ENCODE measurements around the gene ABCA3.

ABCA3 gene

DNA sequence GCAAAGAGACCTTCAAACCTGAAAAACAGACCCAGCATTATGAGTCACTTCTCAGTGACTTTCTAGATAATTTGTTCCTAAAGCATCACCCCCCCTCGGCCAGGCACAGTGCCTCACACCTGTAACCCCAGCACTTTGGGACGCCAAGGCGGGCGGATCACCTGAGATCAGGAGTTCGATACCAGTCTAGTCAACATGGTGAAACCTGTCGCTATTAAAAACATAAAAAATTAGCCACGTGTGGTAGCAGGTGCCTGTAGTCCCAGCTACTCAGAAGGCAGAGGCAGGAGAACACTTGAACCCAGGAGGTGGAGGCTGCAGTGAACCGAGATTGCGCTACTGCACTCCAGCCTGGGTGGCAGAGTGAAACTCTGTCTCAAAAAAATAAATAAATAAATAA is 48.3 kb downstream of the ABCA3 start:
- Histone ChIP-seq H3K9me3 (ENCODE audit: control insufficient read depth, low read length) (no peaks in the 10 kb centered on the region), H3K36me3 (ENCODE audit: control insufficient read depth, insufficient read depth, low read length) (no peaks in the 10 kb centered on the region), H3K4me3 (ENCODE audit: insufficient read depth, low read depth, low read length) (no peak overlapping the region), H3K4me1 (ENCODE audit: control insufficient read depth, insufficient read depth, low read length) (no peaks in the 10 kb centered on the region), H3K27me3 (ENCODE audit: control insufficient read depth, insufficient read depth, low read length, poor library complexity, severe bottlenecking) (no peaks in the 10 kb centered on the region), H3K27ac (ENCODE audit: insufficient read depth, low read depth, low read length, poor library complexity, severe bottlenecking) (no peak overlapping the region)
- WGBS, 2 experiments, result 92 to 94% methylated on average over 9 of the region's 9 CpGs

DNA sequence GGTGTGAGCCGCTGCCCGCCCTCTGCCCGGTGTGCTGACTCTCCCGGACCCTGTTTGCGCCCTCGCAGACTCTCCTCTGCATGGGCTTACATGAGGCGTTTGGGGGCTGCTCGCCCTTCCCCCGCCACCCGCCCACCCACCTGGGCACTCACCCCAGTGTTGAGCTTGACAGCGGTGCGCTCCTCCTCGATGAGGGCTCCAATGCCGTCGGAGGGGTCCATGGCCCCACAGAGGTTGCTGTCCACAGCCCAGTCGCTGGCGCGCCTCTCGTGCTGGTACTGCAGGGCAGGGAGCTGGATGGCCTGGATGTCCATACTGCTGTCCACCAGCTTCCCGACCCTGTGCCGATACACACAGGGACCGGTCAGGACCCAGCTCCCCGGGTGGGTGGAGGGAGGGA is 51.2 kb downstream of the ABCA3 start:
- WGBS, 2 experiments, result 93% methylated on average over 23 of the region's 23 CpGs
- no peaks in the 10 kb centered on the region for H3K9me3 ChIP-seq (ENCODE audit: control insufficient read depth, low read length)
- no peaks in the 10 kb centered on the region for H3K4me1 ChIP-seq (ENCODE audit: control insufficient read depth, insufficient read depth, low read length)
- H3K27me3 ChIP-seq (ENCODE audit: control insufficient read depth, insufficient read depth, low read length, poor library complexity, severe bottlenecking), result no peaks in the 10 kb centered on the region
- no peak overlapping the region for H3K27ac ChIP-seq (ENCODE audit: insufficient read depth, low read depth, low read length, poor library complexity, severe bottlenecking)
- no peaks in the 10 kb centered on the region for H3K36me3 ChIP-seq (ENCODE audit: control insufficient read depth, insufficient read depth, low read length)
- no peak overlapping the region for H3K4me3 ChIP-seq (ENCODE audit: insufficient read depth, low read depth, low read length)

DNA sequence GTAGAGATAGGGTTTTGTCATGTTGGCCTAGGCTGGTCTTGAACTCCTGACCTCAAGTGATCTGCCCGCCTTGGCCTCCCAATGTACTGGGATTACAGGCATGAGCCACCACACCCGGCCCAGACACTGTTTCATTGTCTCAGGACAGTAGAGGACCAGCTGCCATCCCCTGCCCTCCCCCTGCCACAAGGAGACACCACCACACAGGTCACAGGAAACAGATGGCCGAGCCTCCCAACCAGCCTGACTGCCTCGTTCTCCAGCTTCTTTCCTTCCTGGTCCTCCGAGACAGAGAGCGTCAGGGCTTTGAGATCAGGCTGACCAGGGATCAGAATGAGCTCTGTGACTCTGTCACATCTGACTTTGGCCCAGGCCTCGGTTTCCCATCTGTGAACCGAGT is 51.8 kb downstream of the ABCA3 start:
- H3K4me1 ChIP-seq (ENCODE audit: control insufficient read depth, insufficient read depth, low read length), result no peaks in the 10 kb centered on the region
- no peaks in the 10 kb centered on the region for H3K27me3 ChIP-seq (ENCODE audit: control insufficient read depth, insufficient read depth, low read length, poor library complexity, severe bottlenecking)
- H3K9me3 ChIP-seq (ENCODE audit: control insufficient read depth, low read length), result no peaks in the 10 kb centered on the region
- H3K36me3 ChIP-seq (ENCODE audit: control insufficient read depth, insufficient read depth, low read length), result no peaks in the 10 kb centered on the region
- no peak overlapping the region for H3K27ac ChIP-seq (ENCODE audit: insufficient read depth, low read depth, low read length, poor library complexity, severe bottlenecking)
- 92 to 93% methylated on average over 8 of the region's 8 CpGs for WGBS, 2 experiments
- H3K4me3 ChIP-seq (ENCODE audit: insufficient read depth, low read depth, low read length), result no peak overlapping the region

DNA sequence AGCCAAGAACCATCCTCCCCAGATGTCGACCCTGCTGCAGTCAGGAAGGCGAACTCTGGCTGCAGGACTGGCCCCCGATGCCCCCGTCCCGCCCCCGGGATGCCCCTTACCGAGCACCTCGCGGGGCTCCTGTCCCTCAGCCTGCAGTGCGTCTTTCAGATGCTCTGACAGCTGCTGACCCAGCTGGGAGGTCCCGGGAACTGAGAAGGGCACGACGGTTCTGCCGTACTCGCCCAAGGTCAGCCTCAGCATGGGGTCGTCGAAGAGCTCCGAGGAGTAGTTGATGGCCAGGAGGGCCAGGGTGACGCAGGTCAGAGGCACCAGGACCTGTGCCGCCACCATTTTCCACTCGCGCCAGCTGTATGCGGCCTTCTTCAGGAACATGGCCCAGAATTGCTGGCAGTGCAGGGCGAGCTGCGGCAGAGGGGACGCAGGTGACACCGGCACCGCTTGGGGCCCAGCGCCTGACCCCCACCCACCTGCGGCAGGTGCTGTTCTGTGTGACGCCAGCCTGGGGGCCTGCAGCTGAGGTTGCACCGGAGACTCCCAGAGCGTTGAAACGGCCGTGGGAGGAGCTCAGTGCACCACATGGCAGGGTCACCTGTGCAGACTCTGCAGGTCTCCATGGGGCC is 52.5 kb downstream of the ABCA3 start:
- H3K36me3 ChIP-seq (ENCODE audit: control insufficient read depth, insufficient read depth, low read length), result no peaks in the 10 kb centered on the region
- no peak overlapping the region for H3K27ac ChIP-seq (ENCODE audit: insufficient read depth, low read depth, low read length, poor library complexity, severe bottlenecking)
- no peaks in the 10 kb centered on the region for H3K4me1 ChIP-seq (ENCODE audit: control insufficient read depth, insufficient read depth, low read length)
- H3K4me3 ChIP-seq (ENCODE audit: insufficient read depth, low read depth, low read length), result no peak overlapping the region
- 88 to 89% methylated on average over 35 of the region's 35 CpGs for WGBS, 2 experiments
- no peaks in the 10 kb centered on the region for H3K9me3 ChIP-seq (ENCODE audit: control insufficient read depth, low read length)
- H3K27me3 ChIP-seq (ENCODE audit: control insufficient read depth, insufficient read depth, low read length, poor library complexity, severe bottlenecking), result no peaks in the 10 kb centered on the region

DNA sequence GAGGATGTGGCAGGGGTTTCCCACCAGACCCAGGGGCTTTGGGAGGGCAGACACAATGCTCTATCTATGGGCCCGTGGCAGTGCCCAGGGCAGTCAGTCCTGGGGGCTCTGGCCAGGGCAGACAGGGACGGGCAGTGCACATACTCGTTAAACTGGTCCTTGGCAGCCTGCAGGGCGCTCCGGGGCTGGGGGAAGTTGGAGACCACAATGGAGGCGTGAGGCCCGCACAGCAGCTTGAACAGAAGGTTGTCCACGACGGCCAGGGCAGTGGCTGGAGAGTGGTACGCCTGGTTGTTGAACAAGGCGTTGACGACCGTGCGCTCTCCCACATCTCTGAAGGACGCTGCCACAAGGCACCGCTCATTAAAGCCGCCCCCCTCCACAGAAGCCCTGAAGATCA is 54.0 kb downstream of the ABCA3 start:
- Histone ChIP-seq H3K27me3 (ENCODE audit: control insufficient read depth, insufficient read depth, low read length, poor library complexity, severe bottlenecking) (no peaks in the 10 kb centered on the region), H3K36me3 (ENCODE audit: control insufficient read depth, insufficient read depth, low read length) (no peaks in the 10 kb centered on the region), H3K4me3 (ENCODE audit: insufficient read depth, low read depth, low read length) (no peak overlapping the region), H3K9me3 (ENCODE audit: control insufficient read depth, low read length) (no peaks in the 10 kb centered on the region), H3K4me1 (ENCODE audit: control insufficient read depth, insufficient read depth, low read length) (no peaks in the 10 kb centered on the region), H3K27ac (ENCODE audit: insufficient read depth, low read depth, low read length, poor library complexity, severe bottlenecking) (no peak overlapping the region)
- WGBS, 2 experiments, result 93 to 94% methylated on average over 17 of the region's 17 CpGs

DNA sequence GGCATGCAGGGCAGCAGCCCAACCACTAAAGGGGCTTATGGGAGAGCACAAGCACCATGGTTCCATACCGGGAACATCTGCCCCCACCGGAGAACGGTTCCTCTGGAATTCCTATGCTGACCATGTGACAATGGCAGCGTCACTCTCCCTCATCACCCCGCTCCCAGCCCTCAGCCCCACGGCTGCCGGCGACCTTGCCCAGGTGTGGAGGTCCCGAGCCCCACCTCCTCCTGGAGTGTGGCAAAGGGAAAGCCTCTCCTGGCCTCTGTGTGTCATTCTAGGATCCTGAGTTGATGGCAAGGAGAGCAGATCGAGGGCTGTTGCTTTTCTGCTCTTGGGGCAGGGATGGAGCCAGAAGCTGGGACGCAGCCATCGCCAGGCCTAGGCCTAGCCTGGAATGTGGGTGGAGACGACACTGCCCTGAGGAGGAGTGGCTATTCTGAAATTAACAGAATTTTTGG is 54.8 kb downstream of the ABCA3 start:
- Histone ChIP-seq H3K27me3 (ENCODE audit: control insufficient read depth, insufficient read depth, low read length, poor library complexity, severe bottlenecking) (no peaks in the 10 kb centered on the region), H3K27ac (ENCODE audit: insufficient read depth, low read depth, low read length, poor library complexity, severe bottlenecking) (no peak overlapping the region), H3K36me3 (ENCODE audit: control insufficient read depth, insufficient read depth, low read length) (no peaks in the 10 kb centered on the region), H3K4me3 (ENCODE audit: insufficient read depth, low read depth, low read length) (no peak overlapping the region), H3K9me3 (ENCODE audit: control insufficient read depth, low read length) (no peaks in the 10 kb centered on the region), H3K4me1 (ENCODE audit: control insufficient read depth, insufficient read depth, low read length) (no peaks in the 10 kb centered on the region)
- 88 to 91% methylated on average over 13 of the region's 13 CpGs for WGBS, 2 experiments

DNA sequence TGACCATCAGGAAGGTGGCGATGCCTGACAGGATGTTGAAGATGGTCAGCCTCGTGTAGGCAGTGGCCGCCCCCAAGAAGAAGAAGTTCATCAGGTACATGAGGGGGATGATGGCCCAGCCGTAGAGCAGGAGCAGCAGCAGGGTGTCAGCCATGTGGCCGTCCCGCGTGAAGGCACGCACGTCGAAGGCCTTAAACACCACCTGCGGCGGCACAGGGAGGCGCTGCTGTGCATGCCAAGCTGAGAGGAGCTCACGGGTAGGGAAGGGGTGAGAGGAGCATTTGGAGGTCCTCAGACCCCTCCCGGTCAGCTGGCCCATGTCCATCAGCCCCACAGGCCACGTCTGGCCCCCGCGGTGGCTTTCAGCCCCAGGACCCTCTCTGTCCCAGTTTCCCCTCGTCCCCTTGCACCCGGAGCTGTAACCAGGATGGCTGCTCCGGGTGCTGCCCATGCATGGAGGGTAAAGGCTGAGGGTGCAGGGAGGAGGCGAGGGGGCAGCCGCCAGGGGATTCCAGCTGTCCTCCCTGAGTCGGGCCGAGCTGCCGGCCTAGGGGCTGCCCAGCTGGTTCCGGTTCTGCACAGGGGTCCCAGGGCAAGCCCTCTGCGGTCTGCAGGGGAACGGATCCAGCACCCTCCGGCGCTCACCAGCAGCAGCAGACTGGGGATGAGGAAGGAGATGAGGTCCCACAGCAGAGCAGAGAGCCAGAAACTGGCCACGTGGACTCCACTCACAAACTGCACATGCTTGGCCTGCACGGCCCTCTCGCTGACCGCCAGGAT is 55.5 kb downstream of the ABCA3 start:
- H3K4me1 ChIP-seq (ENCODE audit: control insufficient read depth, insufficient read depth, low read length), result no peaks in the 10 kb centered on the region
- no peak overlapping the region for H3K27ac ChIP-seq (ENCODE audit: insufficient read depth, low read depth, low read length, poor library complexity, severe bottlenecking)
- no peaks in the 10 kb centered on the region for H3K27me3 ChIP-seq (ENCODE audit: control insufficient read depth, insufficient read depth, low read length, poor library complexity, severe bottlenecking)
- H3K36me3 ChIP-seq (ENCODE audit: control insufficient read depth, insufficient read depth, low read length), result no peaks in the 10 kb centered on the region
- WGBS, 2 experiments, result 91% methylated on average over 35 of the region's 35 CpGs
- H3K4me3 ChIP-seq (ENCODE audit: insufficient read depth, low read depth, low read length), result no peak overlapping the region
- H3K9me3 ChIP-seq (ENCODE audit: control insufficient read depth, low read length), result no peaks in the 10 kb centered on the region

DNA sequence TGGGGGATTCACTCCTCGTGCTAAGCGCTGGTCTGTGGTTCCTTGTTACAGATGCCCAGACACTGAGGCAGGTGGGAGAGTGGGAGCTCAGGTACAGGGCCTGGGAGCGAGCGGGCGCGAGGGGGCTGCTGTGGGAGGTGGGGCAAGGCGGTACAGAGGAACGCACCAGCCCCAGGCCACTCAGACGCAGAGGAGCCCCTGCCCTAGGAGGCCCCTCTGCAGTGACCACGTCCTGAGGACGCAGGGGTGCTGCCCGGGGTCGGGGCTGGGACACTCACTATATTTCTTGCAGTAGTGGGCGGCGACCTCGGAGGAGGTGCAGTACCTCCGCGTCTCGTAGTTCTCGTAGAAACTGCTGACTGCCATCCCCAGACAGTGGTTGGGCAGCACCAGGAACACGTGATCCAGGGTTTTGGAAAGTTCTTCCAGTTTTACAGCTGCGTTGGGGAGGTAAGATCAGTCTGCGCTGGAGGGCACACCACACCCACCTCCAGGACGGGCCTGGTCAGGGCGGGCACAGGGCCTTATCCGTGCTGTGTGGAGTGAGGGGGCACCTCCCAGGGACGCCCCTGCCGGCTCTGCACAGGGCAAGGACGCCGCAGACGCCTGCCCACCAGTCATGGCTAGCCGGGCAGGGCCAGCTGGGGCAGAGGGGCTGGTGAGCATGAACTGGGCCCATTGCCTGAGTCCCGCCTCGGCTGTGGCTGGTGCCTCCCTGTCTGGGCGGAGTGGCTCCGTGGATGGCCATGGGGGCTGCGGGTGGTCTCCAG is 56.3 kb downstream of the ABCA3 start:
- H3K36me3 ChIP-seq (ENCODE audit: control insufficient read depth, insufficient read depth, low read length), result no peaks in the 10 kb centered on the region
- no peak overlapping the region for H3K27ac ChIP-seq (ENCODE audit: insufficient read depth, low read depth, low read length, poor library complexity, severe bottlenecking)
- H3K4me1 ChIP-seq (ENCODE audit: control insufficient read depth, insufficient read depth, low read length), result no peaks in the 10 kb centered on the region
- WGBS, 2 experiments, result 94% methylated on average over 37 of the region's 37 CpGs
- no peaks in the 10 kb centered on the region for H3K27me3 ChIP-seq (ENCODE audit: control insufficient read depth, insufficient read depth, low read length, poor library complexity, severe bottlenecking)
- no peak overlapping the region for H3K4me3 ChIP-seq (ENCODE audit: insufficient read depth, low read depth, low read length)
- H3K9me3 ChIP-seq (ENCODE audit: control insufficient read depth, low read length), result no peaks in the 10 kb centered on the region

DNA sequence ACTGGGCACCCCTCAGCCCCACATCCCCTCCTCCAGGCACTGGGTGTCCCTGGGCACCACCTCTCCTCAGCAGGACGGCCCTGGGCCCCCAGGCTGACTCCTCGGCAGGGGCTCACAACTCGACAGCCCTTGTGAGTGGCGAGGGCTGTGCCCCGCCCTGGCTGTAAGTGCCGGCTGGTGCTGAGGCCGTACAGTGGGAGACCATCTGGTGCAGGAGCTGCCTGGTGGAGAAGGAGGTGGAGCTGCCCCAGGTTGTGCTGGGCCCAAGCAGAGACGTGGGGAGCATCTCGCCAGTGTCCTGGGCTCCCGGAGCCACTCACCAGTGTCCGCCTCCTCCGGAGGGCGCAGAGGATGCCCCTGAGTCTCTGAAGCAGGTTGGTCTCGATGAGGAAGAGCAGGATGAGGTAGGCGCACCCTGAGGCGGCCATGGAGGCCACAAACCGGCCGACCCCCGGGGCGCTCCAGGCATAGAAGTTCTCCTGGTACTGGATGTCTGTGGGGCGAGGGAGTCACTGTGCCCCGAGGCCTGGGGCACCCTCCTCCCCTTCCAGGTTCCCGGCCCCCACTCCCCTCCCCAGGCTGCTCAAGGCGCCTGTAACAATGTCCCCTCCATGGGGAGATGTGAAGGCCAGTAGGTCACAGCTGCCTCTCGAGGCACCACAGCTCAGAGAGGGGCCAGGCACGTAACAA is 57.5 kb downstream of the ABCA3 start:
- Histone ChIP-seq H3K27ac (ENCODE audit: insufficient read depth, low read depth, low read length, poor library complexity, severe bottlenecking) (no peak overlapping the region), H3K27me3 (ENCODE audit: control insufficient read depth, insufficient read depth, low read length, poor library complexity, severe bottlenecking) (no peaks in the 10 kb centered on the region), H3K9me3 (ENCODE audit: control insufficient read depth, low read length) (no peaks in the 10 kb centered on the region), H3K36me3 (ENCODE audit: control insufficient read depth, insufficient read depth, low read length) (no peaks in the 10 kb centered on the region), H3K4me3 (ENCODE audit: insufficient read depth, low read depth, low read length) (no peak overlapping the region), H3K4me1 (ENCODE audit: control insufficient read depth, insufficient read depth, low read length) (no peaks in the 10 kb centered on the region)
- WGBS, 2 experiments, result 89 to 91% methylated on average over 26 of the region's 26 CpGs

DNA sequence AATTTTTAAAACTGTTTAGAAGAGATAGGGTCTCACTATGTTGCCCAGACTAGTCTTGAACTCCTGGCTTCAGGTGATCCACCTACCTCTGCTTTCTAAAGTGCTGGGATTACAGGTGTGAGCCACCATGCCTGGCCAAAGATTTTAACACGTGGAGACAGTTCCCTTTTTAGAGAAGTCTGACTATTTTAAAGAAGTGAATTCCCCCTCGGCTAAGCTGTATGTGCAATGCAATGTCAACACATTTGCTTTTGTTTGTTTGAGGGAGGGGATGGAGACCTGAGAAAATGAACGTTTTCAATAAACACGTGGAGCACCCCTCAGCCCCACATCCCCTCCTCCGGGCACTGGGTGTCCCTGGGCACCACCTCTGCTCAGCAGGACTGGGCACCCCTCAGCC is 58.3 kb downstream of the ABCA3 start:
- Histone ChIP-seq H3K4me3 (ENCODE audit: insufficient read depth, low read depth, low read length) (no peak overlapping the region), H3K36me3 (ENCODE audit: control insufficient read depth, insufficient read depth, low read length) (no peaks in the 10 kb centered on the region), H3K27ac (ENCODE audit: insufficient read depth, low read depth, low read length, poor library complexity, severe bottlenecking) (no peak overlapping the region), H3K4me1 (ENCODE audit: control insufficient read depth, insufficient read depth, low read length) (no peaks in the 10 kb centered on the region), H3K27me3 (ENCODE audit: control insufficient read depth, insufficient read depth, low read length, poor library complexity, severe bottlenecking) (no peaks in the 10 kb centered on the region), H3K9me3 (ENCODE audit: control insufficient read depth, low read length) (no peaks in the 10 kb centered on the region)
- 72 to 89% methylated on average over 2 to 5 of the region's 5 CpGs for WGBS, 2 experiments
